Pancreas (tissue), 10 donors: ENCODE measurements around the gene C15orf39. TPM values are rescaled to one million over a fixed set of nuclear protein-coding genes. Genes with fewer than 3 reads are reported as not detected.

Source experiments
- ATAC-seq, 4 donors: fragments of 200-7000 bp; cut with Tn5 transposase; one replicate each; pipeline versions ENCODE4 v1.8.0 to v1.9.1; 2020; ENCODE audit warnings: mild to moderate bottlenecking in 4 of 4, moderate library complexity in 4 of 4
- DNase-seq, 6 donors: peaks; one replicate each; pipeline ENCODE4 v3.0.0-alpha.2; 2020
- FAIRE-seq: peaks from 2 replicates; lab custom pipeline; 2012; peaks lifted over from hg19 to GRCh38; lab: Jason Lieb, UNC
- H3K27ac ChIP-seq, 4 donors: fragments of 200-600 bp; sonication (generic); 1 replicate in 3 of 4; 2 replicates in 1 of 4; pipeline versions ENCODE4 v1.5.0 to v1.8.0; 2020
- H3K27me3 ChIP-seq, 4 donors: fragments of 200-600 bp; one replicate each; pipeline ENCODE4 v1.8.0; 2021
- H3K36me3 ChIP-seq, 3 donors: fragments of 200-600 bp; sonication (generic) in 1 of 3; one replicate each; pipeline versions ENCODE4 v1.5.0 to v1.8.0; 2020 to 2021
- H3K4me1 ChIP-seq, 3 donors: fragments of 200-600 bp; one replicate each; pipeline ENCODE4 v1.8.0; 2021
- H3K4me3 ChIP-seq, 4 donors: fragments of 200-600 bp; sonication (generic) in 2 of 4; one replicate each; pipeline versions ENCODE4 v1.5.0 to v1.8.0; 2020 to 2021
- H3K9me3 ChIP-seq, 4 donors: fragments of 200-600 bp; one replicate each; pipeline ENCODE4 v1.8.0; 2021
- WGBS, 2 donors: extraction: QIAGEN DNeasy Blood & Tissue Kit; methylation state at CpG; one replicate each; pipeline ENCODE4 v1.1.7; 2013; 5-methylcytosine and 5-hydroxymethylcytosine counted together
- intact Hi-C, 3 donors: fragments of 100-400 bp; cut with DNase I; formaldehyde crosslinking; loops; one replicate each; pipeline versions ENCODE4 v1.11.1 to v1.14.2; 2022
- polyA plus RNA-seq, 2 donors: library from polyadenylated mRNA; stranded (reverse); fragments of 200-250 nt; gene quantifications; one replicate each; pipeline ENCODE4 v1.2.3, GENCODE V29; 2013
- total RNA-seq, 6 donors: library from RNA; stranded (reverse); fragmentation: NEBNext Ultra II Directional in 4 of 6; extraction: Animal tissue kit (Norgen Biotek cat#: 25700) in 4 of 6; gene quantifications; one replicate each; pipeline versions ENCODE4 v1.2.1 to v1.2.4, GENCODE V29; 2021 to 2023
- TF ChIP-seq, protein P1 (sequence below), 4 donors: fragments of 200-600 bp; sonication (generic) in 3 of 4; IDR thresholded peaks; one replicate each; pipeline versions ENCODE4 v1.5.0 to v1.8.0; 2021; ENCODE audit warnings: antibody characterized with exemption in 4 of 4
- donor health status: healthy with polysubstance abuse.
- donor health status: DM: no; HTN: no; CAD: no; lungs with moderate emphysema.
- donor health status: DM: no; HTN: no; CAD: no.
- donor health status: control.
- donor health status: control.
- donor health status: Bipolar disorder and iron deficiency.
- donor health status: DM: yes; HTN: yes; CAD: no.
- donor health status: DM: no; HTN: no; CAD: no.
- donor health status: DM: no; HTN: no; CAD: no.
- donor health status: DM: yes; HTN: yes; CAD: no.

The C15orf39 gene
- total and polyA plus RNA-seq, 8 donors = 7.9 to 27.4 (median 12.7) TPM

DNA sequence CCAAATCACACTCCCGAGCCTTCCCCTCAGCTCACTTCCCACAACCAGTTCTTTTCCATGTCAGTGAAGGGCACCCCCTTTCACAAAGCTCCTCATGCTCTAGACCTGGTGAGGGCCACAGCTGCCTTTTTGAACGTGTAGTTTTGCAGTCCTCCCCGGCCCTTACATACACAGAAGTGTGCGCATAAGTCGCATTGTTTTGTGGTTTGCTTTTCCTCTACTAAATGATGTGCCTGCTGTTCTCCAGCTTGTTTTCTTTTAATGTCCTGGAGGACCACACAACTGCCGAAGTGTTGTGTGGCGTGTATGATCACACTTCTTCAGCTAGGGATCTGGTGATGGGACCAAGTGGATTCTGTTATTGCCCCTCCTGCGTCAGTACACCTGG lies 7.6 kb downstream of the C15orf39 start:
- H3K4me3 ChIP-seq = no peak overlapping the region
- H3K4me1 ChIP-seq = peaks cover 0 to 9% (median 4%) of the 10 kb centered on the region in 3 donors
- intact Hi-C loops = loop anchor here in 2 of 3 donors (5.0 to 10.0 kb wide), 3 partner anchors 174 to 254 kb away; partner anchors contain the start of gene RPP25 (in 1 of the 2)
- ATAC-seq (no peak), DNase-seq (no peak), FAIRE-seq (no peak)
- WGBS, 2 donors = 82 to 90% methylated on average over 8 of the region's 8 CpGs
- TF ChIP-seq, protein P1, sequence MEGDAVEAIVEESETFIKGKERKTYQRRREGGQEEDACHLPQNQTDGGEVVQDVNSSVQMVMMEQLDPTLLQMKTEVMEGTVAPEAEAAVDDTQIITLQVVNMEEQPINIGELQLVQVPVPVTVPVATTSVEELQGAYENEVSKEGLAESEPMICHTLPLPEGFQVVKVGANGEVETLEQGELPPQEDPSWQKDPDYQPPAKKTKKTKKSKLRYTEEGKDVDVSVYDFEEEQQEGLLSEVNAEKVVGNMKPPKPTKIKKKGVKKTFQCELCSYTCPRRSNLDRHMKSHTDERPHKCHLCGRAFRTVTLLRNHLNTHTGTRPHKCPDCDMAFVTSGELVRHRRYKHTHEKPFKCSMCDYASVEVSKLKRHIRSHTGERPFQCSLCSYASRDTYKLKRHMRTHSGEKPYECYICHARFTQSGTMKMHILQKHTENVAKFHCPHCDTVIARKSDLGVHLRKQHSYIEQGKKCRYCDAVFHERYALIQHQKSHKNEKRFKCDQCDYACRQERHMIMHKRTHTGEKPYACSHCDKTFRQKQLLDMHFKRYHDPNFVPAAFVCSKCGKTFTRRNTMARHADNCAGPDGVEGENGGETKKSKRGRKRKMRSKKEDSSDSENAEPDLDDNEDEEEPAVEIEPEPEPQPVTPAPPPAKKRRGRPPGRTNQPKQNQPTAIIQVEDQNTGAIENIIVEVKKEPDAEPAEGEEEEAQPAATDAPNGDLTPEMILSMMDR (IDR thresholded peaks at IDR 0.05) = no peak
- no peaks in the 10 kb centered on the region for H3K9me3 ChIP-seq
- H3K36me3 ChIP-seq = peaks cover 0 to 54% (median 49%) of the 10 kb centered on the region in 3 donors
- no peak overlapping the region for H3K27ac ChIP-seq
- H3K27me3 ChIP-seq = no peaks in the 10 kb centered on the region

DNA sequence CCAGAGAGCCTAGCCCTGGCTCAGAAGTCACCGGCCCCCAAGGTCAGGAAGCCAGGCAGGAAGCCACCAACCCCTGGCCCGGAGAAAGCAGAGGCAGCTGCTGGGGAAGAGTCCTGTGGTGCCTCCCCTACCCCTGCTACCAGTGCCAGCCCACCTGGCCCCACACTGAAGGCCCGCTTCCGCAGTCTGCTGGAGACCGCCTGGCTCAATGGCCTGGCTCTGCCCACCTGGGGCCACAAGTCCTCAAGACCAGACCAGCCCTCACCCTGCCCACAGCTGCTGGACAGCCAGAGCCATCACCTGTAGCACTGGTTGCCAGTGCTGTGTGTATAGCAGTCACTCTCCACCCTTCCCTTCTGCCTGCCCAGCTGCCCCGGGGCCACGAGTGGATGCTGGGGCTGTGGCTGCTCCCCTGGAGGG lies 9.1 kb downstream of the C15orf39 start:
- FAIRE-seq (no peak), ATAC-seq (no peak), DNase-seq (no peak)
- Histone ChIP-seq H3K27me3 (no peaks in the 10 kb centered on the region), H3K9me3 (no peaks in the 10 kb centered on the region), H3K27ac (no peak overlapping the region), H3K36me3 (peaks cover 0 to 54% (median 49%) of the 10 kb centered on the region in 3 donors), H3K4me3 (no peak overlapping the region), H3K4me1 (no peaks in the 10 kb centered on the region)
- intact Hi-C loops = no loop called here
- 79 to 84% methylated on average over 7 of the region's 7 CpGs for WGBS, 2 donors
- TF ChIP-seq, protein P1 (IDR thresholded peaks at IDR 0.05) = no peak

DNA sequence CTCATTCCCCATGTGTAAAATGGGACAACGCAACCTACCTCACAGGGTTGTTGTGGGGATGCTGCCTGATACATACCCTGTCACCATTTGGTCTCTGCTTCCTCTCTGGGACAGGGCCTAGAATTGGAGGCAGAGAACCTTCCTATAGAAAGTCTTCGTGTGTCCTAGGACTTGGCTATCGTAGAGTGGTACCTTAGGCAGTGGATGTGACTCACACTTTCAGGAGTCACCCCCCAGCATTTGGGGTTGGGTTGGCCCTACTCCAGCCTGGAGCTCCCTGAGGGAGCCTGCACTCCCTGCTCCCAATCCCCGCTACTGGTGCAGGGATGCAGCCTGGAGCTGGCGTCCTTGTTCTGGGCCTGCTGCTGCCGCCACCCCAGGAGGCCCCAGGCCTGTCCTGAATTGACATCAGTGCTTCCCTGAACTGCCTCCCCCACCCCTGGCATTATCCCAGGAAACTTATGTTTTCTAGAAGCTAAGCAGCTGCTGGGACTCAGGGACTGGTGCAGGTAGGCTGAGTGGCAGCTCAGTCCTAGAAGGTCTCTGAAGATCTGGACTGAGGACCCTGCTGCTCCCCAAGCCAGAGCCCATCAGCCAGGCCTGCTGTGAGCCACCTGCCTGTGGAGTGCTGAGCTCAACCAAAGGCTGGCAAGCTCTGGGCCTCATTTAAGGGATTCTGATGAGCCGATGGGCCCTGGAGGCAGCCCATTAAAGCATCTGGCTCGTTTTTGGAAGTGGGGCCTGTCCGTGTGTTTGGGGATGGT lies 9.9 kb downstream of the C15orf39 start:
- no peak for FAIRE-seq
- TF ChIP-seq, protein P1 (IDR thresholded peaks at IDR 0.05) = no peak
- intact Hi-C loops = no loop called here

DNA sequence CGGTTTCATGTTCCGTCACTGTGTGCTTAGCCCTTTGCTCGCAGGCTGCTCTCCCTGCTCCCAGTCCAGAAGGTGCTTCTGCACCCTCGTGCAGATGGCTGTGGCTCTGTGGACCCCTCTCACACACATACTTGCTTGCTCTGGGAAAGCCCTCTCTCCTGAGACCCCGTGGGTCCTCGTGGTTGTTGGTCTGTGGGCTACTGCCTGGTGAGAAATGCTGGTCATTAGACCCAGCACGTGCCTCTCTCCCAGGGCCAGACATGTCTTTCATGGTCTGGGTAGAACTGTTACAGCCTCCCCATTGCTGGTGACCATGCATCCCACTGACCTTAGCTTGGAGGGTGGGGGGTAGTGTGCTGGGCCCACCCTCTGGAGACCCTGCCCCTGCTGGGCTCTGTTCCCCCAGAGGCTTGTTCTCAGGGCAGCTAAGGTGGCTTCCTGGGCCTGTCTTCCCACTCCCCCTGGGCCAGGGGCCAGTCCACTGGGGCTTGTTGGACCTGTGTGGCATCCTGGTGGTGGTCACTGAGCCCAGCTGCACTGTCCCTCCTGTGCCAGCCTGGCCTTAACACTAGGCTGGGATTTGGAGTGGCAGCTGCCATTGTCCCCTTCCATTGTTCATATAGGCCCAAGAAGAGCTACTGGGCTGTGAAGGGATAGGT lies 10.6 kb downstream of the C15orf39 start:
- WGBS, 2 donors = 88 to 92% methylated on average over 7 of the region's 7 CpGs

More for the DNA sequence above, 9.9 kb downstream of the C15orf39 start:
- Histone ChIP-seq H3K4me1 (no peaks in the 10 kb centered on the region), H3K9me3 (no peaks in the 10 kb centered on the region), H3K27me3 (no peaks in the 10 kb centered on the region), H3K4me3 (no peak overlapping the region), H3K27ac (no peak overlapping the region), H3K36me3 (peaks cover 0 to 48% (median 41%) of the 10 kb centered on the region in 3 donors)
- ATAC-seq (no peak), DNase-seq (no peak)
- 80 to 87% methylated on average over 9 of the region's 9 CpGs for WGBS, 2 donors

More for the DNA sequence above, 10.6 kb downstream of the C15orf39 start:
- TF ChIP-seq, protein P1 (IDR thresholded peaks at IDR 0.05) = no peak
- no peaks in the 10 kb centered on the region for H3K4me1 ChIP-seq
- no peak overlapping the region for H3K27ac ChIP-seq
- ATAC-seq (no peak), FAIRE-seq (no peak), DNase-seq (no peak)
- no peak overlapping the region for H3K4me3 ChIP-seq
- intact Hi-C loops = no loop called here
- no peaks in the 10 kb centered on the region for H3K9me3 ChIP-seq
- H3K27me3 ChIP-seq = no peaks in the 10 kb centered on the region
- H3K36me3 ChIP-seq = peaks cover 0 to 41% (median 35%) of the 10 kb centered on the region in 3 donors
